Sigmoid colon (tissue), 4 donors: ENCODE results near the gene GPHA2.

Experiments used
- EP300 ChIP-seq, 4 donors: sonication (generic); formaldehyde crosslinking; IDR thresholded peaks; one replicate each; pipeline ENCODE4 v1.6.1; 2017; ENCODE audit warnings: antibody characterized with exemption in 4 of 4
- POLR2A ChIP-seq, 2 donors: fragments of 450-650 bp; IDR thresholded peaks; one replicate each; pipeline ENCODE4 v1.6.1; 2016; ENCODE audit warnings: antibody characterized with exemption in 2 of 2, mild to moderate bottlenecking in 2 of 2, moderate library complexity in 2 of 2
- TF ChIP-seq, protein P1 (sequence below), 4 experiments: fragments of 450-650 bp in 3 of 4; fragments of 200-600 bp in 1 of 4; IDR thresholded peaks; one replicate each; pipeline ENCODE4 v1.5.1; 2016 to 2019; ENCODE audit warnings: antibody characterized with exemption in 4 of 4, mild to moderate bottlenecking in 3 of 4, moderate library complexity in 2 of 4

DNA sequence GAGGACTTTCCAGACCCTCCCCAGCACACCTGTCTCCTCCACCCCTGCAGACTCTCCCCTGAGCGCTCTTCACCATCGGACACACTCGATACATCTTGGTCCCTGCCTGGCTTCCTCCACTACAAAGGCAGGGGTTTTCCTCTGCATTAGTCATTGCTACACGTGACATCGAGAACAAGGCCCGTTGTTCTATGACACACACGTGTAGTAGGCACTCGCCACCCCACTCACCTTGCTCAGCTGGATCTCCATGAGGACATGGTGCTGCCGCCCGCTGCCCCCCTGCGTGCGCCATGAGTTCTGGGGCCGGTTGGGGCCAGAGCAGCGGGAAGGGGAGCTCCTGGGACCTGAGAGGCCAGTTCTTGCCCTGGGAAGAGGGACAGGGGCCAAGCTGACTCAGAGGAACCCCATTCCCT is 35.4 kb downstream of the GPHA2 start:
- TF ChIP-seq, protein P1, sequence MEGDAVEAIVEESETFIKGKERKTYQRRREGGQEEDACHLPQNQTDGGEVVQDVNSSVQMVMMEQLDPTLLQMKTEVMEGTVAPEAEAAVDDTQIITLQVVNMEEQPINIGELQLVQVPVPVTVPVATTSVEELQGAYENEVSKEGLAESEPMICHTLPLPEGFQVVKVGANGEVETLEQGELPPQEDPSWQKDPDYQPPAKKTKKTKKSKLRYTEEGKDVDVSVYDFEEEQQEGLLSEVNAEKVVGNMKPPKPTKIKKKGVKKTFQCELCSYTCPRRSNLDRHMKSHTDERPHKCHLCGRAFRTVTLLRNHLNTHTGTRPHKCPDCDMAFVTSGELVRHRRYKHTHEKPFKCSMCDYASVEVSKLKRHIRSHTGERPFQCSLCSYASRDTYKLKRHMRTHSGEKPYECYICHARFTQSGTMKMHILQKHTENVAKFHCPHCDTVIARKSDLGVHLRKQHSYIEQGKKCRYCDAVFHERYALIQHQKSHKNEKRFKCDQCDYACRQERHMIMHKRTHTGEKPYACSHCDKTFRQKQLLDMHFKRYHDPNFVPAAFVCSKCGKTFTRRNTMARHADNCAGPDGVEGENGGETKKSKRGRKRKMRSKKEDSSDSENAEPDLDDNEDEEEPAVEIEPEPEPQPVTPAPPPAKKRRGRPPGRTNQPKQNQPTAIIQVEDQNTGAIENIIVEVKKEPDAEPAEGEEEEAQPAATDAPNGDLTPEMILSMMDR (IDR thresholded peaks at IDR 0.05) = no peak
- no peak for TF ChIP-seq POLR2A (IDR thresholded peaks at IDR 0.05)
- no peak for TF ChIP-seq EP300 (IDR thresholded peaks at IDR 0.05)
